H1 (cell line): ENCODE data around the gene KLHDC8A. TPM values are rescaled to one million over a fixed set of nuclear protein-coding genes. Genes with fewer than 3 reads are reported as not detected.

Experiments
- CTCF ChIA-PET: fragments of 300-600 bp; sonication (Branson Sonifier 250); formaldehyde crosslinking; loops from one replicate; lab custom pipeline; 2021; ENCODE audit not compliant: partially characterized antibody; lab: Charles Lee
- POLR2A ChIA-PET: fragments of 300-600 bp; sonication (Branson Sonifier 250); formaldehyde crosslinking; loops from one replicate; lab custom pipeline; 2021; ENCODE audit warnings: inconsistent platforms; ENCODE audit not compliant: partially characterized antibody; lab: Charles Lee
- DNase-seq, 2 experiments: peaks; one replicate each; pipeline versions ENCODE4 v3.0.0 to v3.0.0-alpha.2; 2010 to 2022; ENCODE audit warnings: low spot score in 2 of 2, low read depth in 1 of 2, mixed read lengths in 1 of 2
- FAIRE-seq: peaks from 2 replicates; lab custom pipeline; 2011; peaks lifted over from hg19 to GRCh38; lab: Jason Lieb, UNC
- H2AFZ ChIP-seq: 2 replicates; pipeline ENCODE4 v1.8.1; 2012; ENCODE audit warnings: low read length, inconsistent platforms
- H2AK5ac ChIP-seq: 2 replicates; pipeline ENCODE4 v1.6.1; 2013; ENCODE audit warnings: low read depth, low read length
- H2BK120ac ChIP-seq: replicated peaks from 2 replicates; pipeline ENCODE3; 2013; ENCODE audit warnings: low read depth, low read length, inconsistent platforms
- H2BK12ac ChIP-seq: 2 replicates; pipeline ENCODE4 v1.6.1; 2013; ENCODE audit warnings: low read depth, low read length
- H2BK15ac ChIP-seq: 2 replicates; pipeline ENCODE4 v1.6.1; 2013; ENCODE audit warnings: low read length
- H2BK20ac ChIP-seq: 2 replicates; pipeline ENCODE4 v1.6.1; 2013; ENCODE audit warnings: low read length
- H2BK5ac ChIP-seq: 2 replicates; pipeline ENCODE4 v1.6.1; 2013; ENCODE audit warnings: low read depth, low read length
- H3K14ac ChIP-seq: 2 replicates; pipeline ENCODE4 v1.6.1; 2013; ENCODE audit warnings: inconsistent platforms; ENCODE audit not compliant: insufficient read length
- H3K18ac ChIP-seq: 2 replicates; pipeline ENCODE4 v1.6.1; 2013; ENCODE audit warnings: low read length; ENCODE audit errors: extremely low read depth
- H3K23ac ChIP-seq: 2 replicates; pipeline ENCODE4 v1.6.1; 2013; ENCODE audit warnings: inconsistent platforms; ENCODE audit not compliant: insufficient read length
- H3K23me2 ChIP-seq: 2 replicates; pipeline ENCODE4 v1.6.1; 2013; ENCODE audit warnings: low read depth, low read length
- H3K27ac ChIP-seq: 2 replicates; pipeline ENCODE4 v1.6.1; 2011; ENCODE audit warnings: low read depth, low read length, inconsistent platforms
- H3K27me3 ChIP-seq, 4 experiments: replicated peaks in 1 of 4; 1 replicate in 1 of 4; 2 replicates in 3 of 4; pipeline versions ENCODE4 v1.6.1 to v1.8.1; 2011 to 2013; ENCODE audit warnings: low read length in 3 of 4, mild to moderate bottlenecking in 3 of 4, inconsistent platforms in 2 of 4, mixed read lengths in 2 of 4, moderate library complexity in 1 of 4; ENCODE audit not compliant: control insufficient read depth in 3 of 4, insufficient read depth in 3 of 4; ENCODE audit errors: extremely low read depth in 1 of 4
- H3K36me3 ChIP-seq, 4 experiments: 2 replicates each; pipeline versions ENCODE4 v1.6.1 to v1.8.1; 2011 to 2013; ENCODE audit warnings: mild to moderate bottlenecking in 4 of 4, low read length in 3 of 4, moderate library complexity in 2 of 4, control low read depth in 1 of 4, inconsistent platforms in 1 of 4; ENCODE audit not compliant: insufficient read depth in 4 of 4, control insufficient read depth in 2 of 4
- H3K4ac ChIP-seq: replicated peaks from 2 replicates; pipeline ENCODE3; 2013; ENCODE audit warnings: low read length, low read depth, mixed read lengths, inconsistent platforms; ENCODE audit not compliant: insufficient read length
- H3K4me1 ChIP-seq, 4 experiments: replicated peaks in 1 of 4; 1 replicate in 1 of 4; 2 replicates in 3 of 4; pipeline versions ENCODE4 v1.6.1 to v1.8.1; 2011 to 2013; ENCODE audit warnings: low read length in 3 of 4, inconsistent platforms in 2 of 4, mixed read lengths in 1 of 4; ENCODE audit not compliant: insufficient read depth in 4 of 4, control insufficient read depth in 3 of 4
- H3K4me2 ChIP-seq, 2 experiments: 2 replicates each; pipeline versions ENCODE4 v1.6.1 to v1.8.1; 2011 to 2013; ENCODE audit warnings: low read depth in 2 of 2, low read length in 2 of 2, control low read depth in 1 of 2, inconsistent platforms in 1 of 2, mild to moderate bottlenecking in 1 of 2; ENCODE audit not compliant: insufficient read depth in 1 of 2
- H3K4me3 ChIP-seq, 4 experiments: fragments of 200-600, 300-600 bp in 1 of 4; sonication (generic), shearing (Covaris generic), sonication (Bioruptor Twin) in 1 of 4; 2 replicates each; pipeline versions ENCODE4 v1.5.1 to v1.8.1; 2011 to 2016; ENCODE audit warnings: low read length in 4 of 4, low read depth in 3 of 4, control low read depth in 2 of 4, inconsistent platforms in 2 of 4, mild to moderate bottlenecking in 2 of 4, mixed read lengths in 1 of 4, moderate library complexity in 1 of 4; ENCODE audit not compliant: insufficient read depth in 2 of 4; ENCODE audit errors: extremely low read depth in 1 of 4
- H3K56ac ChIP-seq: replicated peaks from 2 replicates; pipeline ENCODE3; 2013; ENCODE audit warnings: low read depth, mild to moderate bottlenecking, mixed read lengths, low read length, inconsistent platforms; ENCODE audit not compliant: insufficient read length
- H3K79me1 ChIP-seq: 2 replicates; pipeline ENCODE4 v1.6.1; 2013; ENCODE audit warnings: low read depth, low read length, control low read depth
- H3K79me2 ChIP-seq, 2 experiments: 2 replicates each; pipeline versions ENCODE4 v1.6.1 to v1.8.1; 2012 to 2013; ENCODE audit warnings: low read length in 2 of 2, mild to moderate bottlenecking in 2 of 2, inconsistent platforms in 1 of 2; ENCODE audit not compliant: insufficient read depth in 2 of 2, control insufficient read depth in 1 of 2
- H3K9ac ChIP-seq, 4 experiments: replicated peaks in 1 of 4; 1 replicate in 1 of 4; 2 replicates in 3 of 4; pipeline versions ENCODE4 v1.6.1 to v1.8.1; 2011 to 2013; ENCODE audit warnings: low read depth in 3 of 4, low read length in 3 of 4, control low read depth in 2 of 4, mild to moderate bottlenecking in 2 of 4, moderate library complexity in 2 of 4, inconsistent platforms in 1 of 4; ENCODE audit errors: extremely low read depth in 1 of 4
- H3K9me3 ChIP-seq, 2 experiments: 2 replicates each; pipeline versions ENCODE4 v1.6.1 to v1.8.1; 2012 to 2013; ENCODE audit warnings: mild to moderate bottlenecking in 2 of 2, moderate library complexity in 2 of 2, control low read depth in 1 of 2, inconsistent platforms in 1 of 2, low read depth in 1 of 2, low read length in 1 of 2, mixed read lengths in 1 of 2; ENCODE audit not compliant: insufficient read depth in 2 of 2
- H4K20me1 ChIP-seq, 2 experiments: replicated peaks in 1 of 2; 2 replicates each; pipeline versions ENCODE3 to v1.8.1; 2011 to 2013; ENCODE audit warnings: inconsistent platforms in 2 of 2, low read length in 2 of 2, mild to moderate bottlenecking in 1 of 2; ENCODE audit not compliant: insufficient read depth in 2 of 2, control insufficient read depth in 1 of 2
- H4K5ac ChIP-seq: 2 replicates; pipeline ENCODE4 v1.6.1; 2013; ENCODE audit warnings: low read length, low read depth, mixed read lengths, inconsistent platforms; ENCODE audit not compliant: insufficient read length
- H4K8ac ChIP-seq: 2 replicates; pipeline ENCODE4 v1.8.0; 2013; ENCODE audit warnings: mild to moderate bottlenecking, moderate library complexity, low read length, inconsistent platforms; ENCODE audit not compliant: insufficient read depth; ENCODE audit errors: extremely low read depth
- H4K91ac ChIP-seq: replicated peaks from 2 replicates; pipeline ENCODE3; 2013; ENCODE audit warnings: low read length, mixed read lengths, inconsistent platforms; ENCODE audit not compliant: insufficient read length
- JUND ChIP-seq: IDR thresholded peaks from 2 replicates; pipeline ENCODE4 v1.6.1; 2011; ENCODE audit warnings: mild to moderate bottlenecking, improper control_type of control experiment, low read length
- POLR2AphosphoS5 ChIP-seq: IDR thresholded peaks from 2 replicates; pipeline ENCODE4 v1.6.1; 2011; ENCODE audit warnings: low read depth, low read length
- WGBS, 2 experiments: shearing (Covaris generic) in 1 of 2; methylation state at CpG; one replicate each; pipeline versions ENCODE4 v1.1.6 to v1.1.7; 2013 to 2015; ENCODE audit warnings: low lambda C conversion rate in 2 of 2, mixed read lengths in 2 of 2, inconsistent platforms in 1 of 2, low coverage in 1 of 2, missing lambda C conversion rate in 1 of 2; ENCODE audit not compliant: insufficient replicate concordance in 2 of 2, insufficient coverage in 1 of 2, insufficient read length in 1 of 2; ENCODE audit errors: extremely low coverage in 1 of 2, missing lambda C conversion rate in 1 of 2; 5-methylcytosine and 5-hydroxymethylcytosine counted together
- polyA plus RNA-seq, 7 experiments: library from polyadenylated mRNA; depleted of rRNA in 3 of 7; stranded (reverse) in 5 of 7; unstranded in 2 of 7; fragments of >200 nt in 5 of 7; fragments of 200-250 nt in 2 of 7; gene quantifications; 1 replicate in 5 of 7; 2 replicates in 1 of 7; 4 replicates in 1 of 7; pipeline versions ENCODE4 v1.2.1 to v1.2.3, GENCODE V29; 2011 to 2013; ENCODE audit warnings: missing spikeins in 2 of 7, mixed read lengths in 2 of 7
- total RNA-seq: library from RNA; stranded (reverse); fragmentation: NEBNext Ultra II Directional; extraction: Animal tissue kit (Norgen Biotek cat#: 25700); gene quantifications from 2 replicates; pipeline ENCODE4 v1.2.1, GENCODE V29; 2021

The KLHDC8A gene
- total and polyA plus RNA-seq, 2 of the 8 experiments (the other 6 are each of a cell fraction or from before 2014, with no cell fraction given) = 1.9 to 3.4 TPM

- TF ChIP-seq JUND (no peak), POLR2AphosphoS5 (peak; percentile 54; the same call in 1 of the 2 replicates)
- Histone ChIP-seq H3K9me3 (no peaks in the 10 kb centered on the region), H3K23me2 (peaks cover 2% of the 10 kb centered on the region), H4K20me1 (no peaks in the 10 kb centered on the region), H3K4me1 (peaks cover 11 to 27% (median 22%) of the 10 kb centered on the region in 4 experiments), H3K9ac (no peak overlapping the region), H3K14ac (no peak overlapping the region), H4K8ac (no peak overlapping the region), H3K79me1 (peaks cover 8% of the 10 kb centered on the region; the same call in 1 of the 2 replicates), H2BK120ac (no peak overlapping the region), H2AK5ac (no peak overlapping the region), H3K27me3 (no peaks in the 10 kb centered on the region), H3K79me2 (peaks cover 0 to 10% of the 10 kb centered on the region in 2 experiments; a peak in 1 of 4 replicates), H2BK15ac (no peak overlapping the region), H3K18ac (no peak overlapping the region; the same call in 1 of the 2 replicates), H3K36me3 (peaks cover 39 to 73% (median 56%) of the 10 kb centered on the region in 4 experiments), H3K27ac (peak overlapping the region; percentile 75; the same call in 1 of the 2 replicates), H2BK20ac (no peak overlapping the region), H2AFZ (no peak overlapping the region), H2BK5ac (peak overlapping the region; percentile 84), H3K4me3 (no peak overlapping the region), H3K4me2 (no peak overlapping the region), H3K4ac (no peak overlapping the region), H3K23ac (no peak overlapping the region), H3K56ac (no peak overlapping the region), H2BK12ac (no peak overlapping the region), H4K5ac (no peak overlapping the region), H4K91ac (no peak overlapping the region)
- no peak for FAIRE-seq
- 90% methylated on average over 19 of the region's 19 CpGs; no CpG with 5 or more reads in 1 of the 2 experiments for WGBS, 2 experiments
- no peak for DNase-seq
- ChIA-PET CTCF (interaction anchor here (0.7 to 67.1 kb wide), 7 partner anchors 15 to 220 kb away, joined by 3 to 2424 read pairs (median 8); partner anchors contain the start of gene NUAK2), POLR2A (interaction anchor here (0.6 to 8.8 kb wide), 8 partner anchors 8 to 145 kb away, joined by 3 to 134 read pairs (median 5); partner anchors contain the start of gene NUAK2)
Observed at GRCh38 chr1:205304046-205304694, 52.6 kb downstream of the KLHDC8A start.
